NCI-H748 (cell line): ENCODE results near the gene CHD1L.
A peak's percentile ranks its signal among the peaks of the same experiment; 100 is the strongest.
"Not testable (repeated sequence)": the region's sequence is repeated elsewhere in the genome, so short reads cannot be mapped to it uniquely, and the experiment has no call there.

ENCODE experiments used
- DNase-seq: peaks from one replicate; lab custom pipeline; 2025; ENCODE audit not compliant: unreplicated experiment; lab: John Stamatoyannopoulos, UW

The CHD1L gene

GRCh38 chr1:147266381-147266780 is 23.9 kb downstream of the CHD1L start:
- no peak for DNase-seq

GRCh38 chr1:147267711-147268110 is 25.2 kb downstream of the CHD1L start:
- no peak for DNase-seq

GRCh38 chr1:147270721-147271120 is 28.2 kb downstream of the CHD1L start:
- no peak for DNase-seq

GRCh38 chr1:147272042-147272441 is 29.6 kb downstream of the CHD1L start:
- no peak for DNase-seq

- DNase-seq, result peak; percentile 75
Observed at GRCh38 chr1:147273409-147274336, 31.2 kb downstream of the CHD1L start.

- no peak for DNase-seq
Observed at GRCh38 chr1:147281950-147282349, 39.5 kb downstream of the CHD1L start.

GRCh38 chr1:147283011-147283410 is 40.5 kb downstream of the CHD1L start:
- DNase-seq, result peak; percentile 12

- no peak for DNase-seq
Observed at GRCh38 chr1:147287133-147287865, 44.8 kb downstream of the CHD1L start.

- DNase-seq, result no peak
Observed at GRCh38 chr1:147292012-147292411, 49.5 kb downstream of the CHD1L start.

GRCh38 chr1:147292631-147293251 is 50.3 kb downstream of the CHD1L start:
- no peak for DNase-seq

- DNase-seq, result no peak
Observed at GRCh38 chr1:147297438-147297837, 55.0 kb downstream of the CHD1L start.

- not testable (repeated sequence) for DNase-seq
Observed at GRCh38 chr1:147305803-147306202, 63.3 kb downstream of the CHD1L start.

- no peak for DNase-seq
Observed at GRCh38 chr1:147316968-147317367, 74.5 kb downstream of the CHD1L start.

GRCh38 chr1:147326933-147327687 is 84.6 kb downstream of the CHD1L start:
- DNase-seq, result peak; percentile 43

- peak; percentile 94 for DNase-seq
Observed at GRCh38 chr1:147334292-147334691, 91.8 kb downstream of the CHD1L start.

- no peak for DNase-seq
Observed at GRCh38 chr1:147336291-147336690, 93.8 kb downstream of the CHD1L start.

- DNase-seq, result peak; percentile 19
Observed at GRCh38 chr1:147337040-147337630, 94.7 kb downstream of the CHD1L start.

GRCh38 chr1:147338571-147338970 is 96.1 kb downstream of the CHD1L start:
- DNase-seq, result no peak

GRCh38 chr1:147341246-147341645 is 98.8 kb downstream of the CHD1L start:
- DNase-seq, result no peak
